ENCODE measurements around the gene MRPL42.
"Not testable (repeated sequence)": the region's sequence is repeated elsewhere in the genome, so short reads cannot be mapped to it uniquely, and the experiment has no call there.

Gene MRPL42

DNA sequence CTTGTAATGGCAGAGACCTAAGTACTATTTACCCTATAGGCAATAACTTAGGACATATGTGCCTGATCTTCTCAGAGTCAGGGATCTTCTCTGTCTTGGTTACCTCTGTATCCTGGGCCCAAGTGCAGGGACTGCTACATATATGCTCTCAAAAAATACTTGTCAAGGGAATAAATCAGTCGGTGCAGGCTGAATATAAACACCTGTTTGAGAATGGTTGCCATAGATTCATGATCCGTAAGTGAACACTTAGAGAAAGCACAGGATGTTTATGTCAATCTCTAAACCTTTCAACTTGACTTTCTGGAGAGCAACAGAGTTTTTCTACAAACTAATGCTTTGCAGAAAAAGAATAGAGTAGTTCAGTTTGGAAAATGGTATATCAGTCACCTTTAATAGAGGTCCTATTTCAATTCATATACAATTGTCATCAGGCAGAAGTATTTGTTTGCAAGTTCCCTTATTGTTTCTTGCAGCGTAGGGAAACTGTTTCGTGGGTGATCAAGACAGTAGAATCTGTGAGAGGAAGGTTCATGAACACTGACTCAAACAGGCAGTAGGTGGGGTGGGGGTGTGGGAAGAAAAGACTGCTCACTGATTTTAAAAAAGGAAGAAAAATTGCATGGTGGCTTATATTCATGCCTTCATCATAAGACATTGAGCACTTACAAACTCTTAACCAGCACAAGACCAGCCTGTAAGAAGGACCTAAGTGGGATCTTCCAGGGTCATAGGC, 19.6 kb upstream of the MRPL42 start:
- no peak for DNase-seq

DNA sequence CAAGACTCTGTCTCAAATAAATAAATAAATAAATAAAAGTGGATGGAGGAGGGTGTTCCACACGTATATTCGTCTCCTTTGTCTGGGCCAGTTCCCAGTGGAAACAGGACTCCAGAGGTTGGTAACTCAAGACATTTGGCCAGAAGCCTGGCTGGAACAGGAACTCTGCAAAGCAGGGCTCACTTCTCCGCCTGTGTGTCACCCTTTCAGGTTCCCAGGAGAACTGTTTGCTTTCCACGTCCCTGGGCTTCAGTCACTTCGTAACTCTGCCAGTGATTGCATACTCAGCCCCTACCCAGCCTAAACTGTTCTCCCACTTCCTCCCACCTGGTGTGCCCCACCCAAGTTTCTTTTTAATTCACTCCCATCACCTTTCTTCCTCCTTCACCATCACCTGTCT, 18.5 kb upstream of the MRPL42 start:
- no peak for DNase-seq

DNA sequence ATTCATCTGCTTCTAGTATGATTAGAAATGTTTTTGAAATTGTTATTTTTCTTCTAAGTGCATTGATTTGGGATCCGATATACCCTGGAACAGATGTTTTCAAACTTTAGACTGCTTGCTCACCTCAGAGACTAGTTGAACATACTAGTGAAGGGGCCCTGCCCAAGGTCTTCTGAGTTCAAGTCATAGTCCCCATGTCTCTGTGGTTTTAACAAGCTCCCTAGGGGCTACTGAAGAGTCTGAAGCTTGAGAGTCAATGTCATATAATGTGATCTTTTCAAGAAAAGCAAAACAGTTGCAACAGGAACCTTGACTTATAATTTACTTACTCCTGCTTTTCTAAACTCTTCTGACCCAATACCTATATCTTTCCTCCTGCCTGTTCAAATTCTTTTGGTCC, 18.0 kb upstream of the MRPL42 start:
- DNase-seq, result no peak

DNA sequence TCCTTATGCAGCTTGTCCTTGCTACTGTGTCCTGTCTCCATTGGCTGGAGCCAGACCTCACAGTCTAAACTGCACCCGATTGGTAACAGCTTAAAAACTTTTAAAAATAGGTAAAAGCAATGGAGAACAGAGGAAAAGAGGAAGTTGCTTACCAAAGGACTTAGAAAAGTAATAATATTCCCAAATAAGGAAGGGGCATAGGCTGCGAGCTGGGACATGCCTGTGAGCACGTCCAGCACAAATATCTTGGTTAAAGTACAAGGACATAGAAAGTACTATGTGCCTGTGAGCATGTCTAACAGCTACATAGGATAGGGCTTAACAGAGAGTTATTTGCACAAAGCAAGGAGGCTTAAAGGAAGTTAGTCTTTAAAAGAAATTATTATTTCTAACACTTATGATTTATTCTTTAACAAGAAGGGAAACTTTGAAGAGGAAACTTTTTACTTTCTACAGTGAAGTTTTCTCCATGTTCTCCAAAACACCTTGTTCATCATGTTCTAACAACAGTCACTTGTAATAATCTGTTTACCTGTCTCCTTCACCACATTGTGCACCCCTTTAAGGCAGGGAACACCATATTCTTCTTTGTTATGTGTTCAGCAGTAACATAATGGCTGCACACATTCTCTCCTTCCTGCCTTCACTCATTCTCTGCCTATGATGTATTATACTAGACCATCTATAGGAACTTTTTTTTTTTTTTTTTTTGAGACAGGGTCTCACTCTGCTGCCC, 15.7 kb upstream of the MRPL42 start:
- no peak for DNase-seq

GRCh38 chr12:93453633-93454032, 13.7 kb upstream of the MRPL42 start:
- DNase-seq, result no peak

GRCh38 chr12:93456077-93456476, 11.2 kb upstream of the MRPL42 start:
- DNase-seq, result no peak

- no peak for DNase-seq
Observed at GRCh38 chr12:93459097-93459496, 8.2 kb upstream of the MRPL42 start.

- no peak for DNase-seq
Observed at GRCh38 chr12:93460003-93460402, 7.3 kb upstream of the MRPL42 start.

DNA sequence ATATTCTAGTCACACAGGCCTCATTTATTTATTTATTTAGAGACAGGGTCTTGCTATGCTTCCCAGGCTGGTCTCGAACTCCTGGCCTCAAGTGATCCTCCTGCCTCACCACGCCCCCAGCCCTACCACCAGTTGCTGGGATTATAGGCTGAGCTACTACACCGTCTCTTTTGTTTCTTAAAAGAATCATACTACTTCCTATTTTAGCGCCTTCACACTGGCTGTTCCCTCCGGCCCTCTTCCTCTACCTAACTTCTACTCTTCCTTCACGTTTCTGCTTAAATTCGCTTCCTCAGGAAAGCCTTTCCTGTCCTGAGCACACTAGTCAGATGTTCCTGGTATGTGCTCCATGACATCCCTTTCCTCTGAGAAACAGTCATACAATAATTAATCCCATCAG, 6.4 kb upstream of the MRPL42 start:
- DNase-seq, result no peak

DNA sequence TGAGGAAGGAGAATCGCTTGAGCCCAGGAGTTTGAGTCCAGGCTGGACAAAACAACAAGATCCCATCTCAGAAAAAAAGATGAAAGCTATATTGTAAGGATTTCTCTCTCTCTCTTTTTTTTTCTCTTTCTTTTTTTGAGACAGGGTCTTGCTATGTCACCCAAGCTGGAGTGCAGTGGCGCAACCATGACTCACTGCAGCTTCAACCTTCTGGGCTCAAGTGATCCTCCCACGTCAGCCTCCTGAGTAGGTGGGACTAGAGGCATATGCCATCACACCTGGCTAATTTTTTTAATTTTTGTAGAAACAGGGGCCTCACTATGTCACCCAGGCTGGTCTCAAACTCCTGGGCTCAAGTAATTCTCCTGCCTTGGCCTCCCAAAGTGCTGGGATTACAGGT, 5.8 kb upstream of the MRPL42 start:
- no peak for DNase-seq

DNA sequence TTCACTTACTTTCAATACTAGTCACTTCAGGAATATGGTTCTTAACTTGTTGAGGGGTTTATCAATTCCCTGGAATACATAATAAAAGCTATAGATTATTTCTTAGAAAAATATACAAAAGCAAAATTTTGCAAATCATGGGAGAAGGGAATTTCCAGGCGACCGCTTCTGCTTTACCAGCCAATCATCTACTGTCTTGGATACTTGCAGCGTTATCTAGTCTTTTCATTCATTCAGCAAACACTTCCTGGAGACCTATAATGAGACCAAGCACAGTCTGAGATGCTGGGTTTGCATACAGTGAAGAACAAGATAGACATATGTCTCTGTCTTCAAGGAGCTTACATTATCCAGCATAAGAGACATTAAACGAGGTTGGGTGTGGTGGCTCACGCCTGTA, 1.5 kb upstream of the MRPL42 start:
- no peak for DNase-seq

DNA sequence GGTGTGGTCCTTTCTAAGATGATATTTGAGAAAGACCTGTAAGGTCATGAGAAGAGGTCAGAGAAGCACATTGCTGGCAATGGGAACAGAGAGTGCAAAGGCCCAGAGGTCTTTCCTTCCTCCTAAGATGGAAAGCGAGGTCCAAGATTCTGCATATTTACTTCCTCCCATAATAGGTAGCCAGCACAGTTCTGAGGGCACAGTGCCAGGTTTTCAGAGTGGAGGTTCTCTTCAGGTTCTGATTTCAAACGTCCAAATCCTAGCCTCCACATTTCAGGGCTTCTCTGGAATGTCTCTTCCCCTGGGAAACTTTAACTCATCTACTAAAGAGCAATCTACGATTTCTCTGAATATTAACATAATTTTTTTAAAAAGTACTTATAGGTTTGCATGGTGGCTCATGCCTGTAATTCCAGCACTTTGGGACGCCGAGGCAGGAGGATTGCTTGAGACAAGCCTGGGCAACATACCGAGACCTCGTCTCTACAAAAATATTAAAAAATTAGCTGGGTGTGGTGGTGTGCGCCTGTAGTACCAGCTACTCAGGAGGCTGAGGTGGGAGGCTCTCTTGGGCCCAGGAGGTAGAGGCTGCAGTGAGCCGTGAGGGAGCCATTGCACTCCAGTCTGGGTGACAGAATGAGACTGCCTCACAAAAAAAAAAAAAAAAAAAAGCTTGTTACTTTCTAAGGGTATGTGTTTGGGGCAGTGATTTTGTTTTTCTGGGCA, 526 bp upstream of the MRPL42 start:
- DNase-seq, result no peak

- no peak for DNase-seq
Observed at GRCh38 chr12:93468008-93468371, 676 bp downstream of the MRPL42 start.

GRCh38 chr12:93469386-93469785, 2.1 kb downstream of the MRPL42 start:
- DNase-seq, result no peak

- no peak for DNase-seq
Observed at GRCh38 chr12:93476555-93476954, 9.2 kb downstream of the MRPL42 start.

DNA sequence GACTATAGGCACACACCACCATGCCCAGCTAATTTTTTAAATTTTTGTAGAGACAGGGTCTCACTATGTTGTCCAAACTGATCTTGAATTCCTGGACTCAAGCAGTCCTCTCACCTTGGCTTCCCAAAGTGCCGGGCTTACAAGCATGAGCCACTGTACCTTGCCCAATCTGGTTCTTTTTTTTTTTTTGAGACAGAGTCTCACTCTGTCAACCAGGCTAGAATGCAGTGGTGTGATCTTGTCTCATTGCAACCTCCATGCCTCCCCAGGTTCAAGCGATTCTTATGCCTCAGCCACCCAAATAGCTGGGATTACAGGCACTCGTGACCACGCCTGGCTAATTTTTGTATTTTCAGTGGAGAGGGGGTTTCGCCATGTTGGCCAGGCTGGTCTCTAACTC, 15.4 kb downstream of the MRPL42 start:
- no peak for DNase-seq

GRCh38 chr12:93483151-93483807, 16.0 kb downstream of the MRPL42 start:
- DNase-seq, result no peak

GRCh38 chr12:93484315-93484981, 17.1 kb downstream of the MRPL42 start:
- no peak for DNase-seq

DNA sequence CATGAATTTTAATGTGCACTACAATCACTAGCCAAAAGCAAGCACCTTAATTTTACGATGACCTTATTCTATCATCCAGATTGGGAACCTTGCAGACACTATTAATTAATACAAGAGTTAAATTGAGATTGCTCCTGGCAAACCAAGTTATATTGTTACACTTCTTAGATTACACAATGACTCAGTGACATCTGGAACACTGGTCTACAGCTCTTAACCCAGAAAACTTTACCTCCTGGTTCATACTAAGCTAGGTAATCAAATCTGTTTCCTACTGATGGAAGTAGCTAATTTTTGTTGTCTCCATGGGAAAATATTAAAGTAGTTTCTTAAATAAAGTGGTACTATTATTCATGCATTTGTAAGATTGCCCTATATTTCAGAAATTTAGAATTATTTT, 25.5 kb downstream of the MRPL42 start:
- not testable (repeated sequence) for DNase-seq

GRCh38 chr12:93494096-93494495, 26.8 kb downstream of the MRPL42 start:
- DNase-seq, result no peak

- no peak for DNase-seq
Observed at GRCh38 chr12:93497456-93497855, 30.1 kb downstream of the MRPL42 start.

- not testable (repeated sequence) for DNase-seq
Observed at GRCh38 chr12:93498813-93499212, 31.5 kb downstream of the MRPL42 start.

GRCh38 chr12:93500201-93500600, 32.9 kb downstream of the MRPL42 start:
- no peak for DNase-seq
